CMK (cell line): ENCODE results near the gene MRM2.
A peak's percentile ranks its signal among the peaks of the same experiment; 100 is the strongest.

Experiments
- DNase-seq: peaks from one replicate; pipeline ENCODE4 v3.0.0-alpha.2; 2010; ENCODE audit warnings: low read depth

MRM2 gene

GRCh38 chr7:2247141-2247995, 5.4 kb upstream of the MRM2 start:
- no peak for DNase-seq

GRCh38 chr7:2245883-2246675, 4.1 kb upstream of the MRM2 start:
- DNase-seq: no peak

DNA sequence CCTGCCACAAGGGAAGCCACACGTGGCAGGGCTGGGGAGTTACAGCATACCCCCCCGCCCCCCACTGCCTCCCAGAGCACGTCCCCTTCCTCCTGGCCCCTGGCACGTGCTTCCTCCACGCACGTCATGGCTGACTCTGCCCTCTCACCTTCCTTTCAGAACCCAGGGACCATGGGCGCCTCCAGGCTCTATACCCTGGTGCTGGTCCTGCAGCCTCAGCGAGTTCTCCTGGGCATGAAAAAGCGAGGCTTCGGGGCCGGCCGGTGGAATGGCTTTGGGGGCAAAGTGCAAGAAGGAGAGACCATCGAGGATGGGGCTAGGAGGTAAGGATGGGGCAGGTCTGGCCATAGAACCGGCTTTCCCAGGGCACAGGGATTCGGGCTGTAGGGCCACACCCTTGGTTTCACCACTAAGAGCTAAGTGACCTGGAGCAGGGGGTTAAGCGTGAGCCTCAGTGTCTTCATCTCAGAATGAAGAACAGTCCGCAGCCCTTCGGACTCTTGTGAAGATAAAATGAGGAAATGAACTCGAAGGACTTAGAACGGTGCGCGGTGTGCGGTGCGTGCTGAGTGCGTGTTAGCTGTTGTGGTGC, 2.5 kb upstream of the MRM2 start:
- no peak for DNase-seq

DNA sequence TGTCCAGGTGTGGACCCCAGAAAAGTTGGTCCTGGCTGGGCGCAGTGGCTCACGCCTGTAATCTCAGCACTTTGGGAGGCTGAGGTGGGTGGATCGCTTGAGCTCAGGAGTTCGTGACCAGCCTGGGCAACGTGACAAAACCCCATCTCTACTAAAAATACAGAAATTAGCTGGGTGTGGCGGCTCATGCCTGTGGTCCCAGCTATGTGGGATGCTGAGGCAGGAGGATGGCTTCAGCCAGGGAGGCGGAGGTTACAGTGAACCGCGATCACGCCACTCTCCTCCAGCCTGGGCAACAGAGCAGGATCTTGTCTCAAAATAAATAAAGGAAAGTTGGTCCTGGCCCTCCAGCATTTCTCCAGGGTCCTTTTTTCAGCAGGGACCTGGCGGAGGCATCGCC, 1.5 kb upstream of the MRM2 start:
- DNase-seq: no peak

DNA sequence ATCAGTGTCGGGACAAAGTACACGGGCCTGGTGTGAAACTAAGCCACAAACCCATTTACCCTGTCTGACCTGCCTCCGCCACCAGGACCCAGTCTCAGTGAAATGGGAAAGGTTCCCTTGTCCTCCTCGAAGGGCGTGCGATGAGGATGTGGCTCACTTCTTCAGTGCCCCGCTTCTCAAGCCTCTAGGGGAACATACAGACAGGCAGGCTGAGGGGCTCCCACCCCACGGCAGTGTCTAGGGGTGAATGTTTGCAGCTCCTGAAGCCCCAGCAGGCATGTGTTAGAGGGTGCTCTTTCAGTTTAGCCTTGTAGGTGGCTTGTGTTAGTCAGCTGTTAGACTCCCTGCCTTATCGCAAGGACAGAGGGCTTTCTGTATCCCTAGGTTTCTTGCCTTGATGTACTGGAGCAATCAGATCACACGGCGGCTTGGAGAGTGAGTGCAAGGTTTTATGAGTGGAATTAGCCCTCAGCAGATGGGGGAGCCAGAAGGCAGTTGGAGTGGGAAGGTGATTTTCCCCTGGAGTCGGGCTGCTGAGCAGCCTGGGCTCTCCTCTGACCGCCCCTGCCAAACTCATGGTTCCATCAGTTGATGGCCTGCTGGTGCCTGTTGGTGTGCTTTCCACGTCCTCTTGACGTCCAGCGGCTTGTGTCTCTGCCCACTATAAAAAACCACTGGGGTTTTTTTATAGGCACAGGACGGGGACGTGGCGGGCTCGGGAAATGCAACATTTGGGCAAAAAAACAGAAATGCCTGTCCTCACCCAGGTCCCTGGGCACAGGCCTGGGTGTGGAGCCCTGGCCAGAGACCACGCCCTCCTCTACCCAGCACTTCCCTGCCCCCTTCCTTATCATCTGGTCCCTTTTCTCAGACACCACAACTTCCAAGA, 780 bp upstream of the MRM2 start:
- no peak for DNase-seq

DNA sequence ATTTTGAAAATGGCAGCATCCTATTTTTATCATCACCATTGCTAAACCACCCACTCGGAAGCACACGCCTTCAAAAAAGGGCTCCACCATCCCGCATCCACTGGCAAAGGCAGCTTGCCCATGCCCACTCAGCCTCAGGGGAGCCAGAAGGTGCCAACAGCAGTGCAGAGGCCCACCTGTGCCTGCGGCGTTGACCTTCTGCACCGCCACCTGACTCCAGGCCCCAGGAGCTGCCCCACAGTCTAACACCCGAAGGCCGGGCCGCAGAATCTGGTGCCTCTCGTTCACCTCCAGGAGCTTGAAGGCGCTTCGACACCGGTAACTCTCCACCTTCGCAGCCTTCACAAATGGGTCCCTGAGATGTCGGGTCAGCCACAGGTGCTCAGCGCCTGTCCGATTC, 2.8 kb downstream of the MRM2 start:
- no peak for DNase-seq

GRCh38 chr7:2237109-2237602, 4.8 kb downstream of the MRM2 start:
- DNase-seq: no peak

DNA sequence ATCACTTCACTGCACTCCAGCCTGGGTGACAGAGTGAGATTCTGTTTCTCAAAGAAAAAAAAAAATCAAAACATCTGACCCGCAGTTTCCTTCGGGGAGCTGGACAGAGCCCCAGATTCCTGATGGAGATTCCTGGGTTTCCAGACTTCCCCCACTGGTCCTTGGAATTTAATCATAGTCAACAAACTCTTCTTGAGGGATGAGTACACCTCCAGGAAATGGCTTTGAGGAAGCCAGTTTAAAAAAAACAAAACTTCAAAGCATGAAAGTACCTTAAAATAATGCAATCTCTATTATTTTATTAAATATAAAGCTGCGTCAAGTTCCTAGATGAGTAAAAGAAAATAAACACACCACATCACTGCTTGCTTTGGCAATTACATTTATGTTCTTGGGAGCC, 8.1 kb downstream of the MRM2 start:
- DNase-seq: no peak

DNA sequence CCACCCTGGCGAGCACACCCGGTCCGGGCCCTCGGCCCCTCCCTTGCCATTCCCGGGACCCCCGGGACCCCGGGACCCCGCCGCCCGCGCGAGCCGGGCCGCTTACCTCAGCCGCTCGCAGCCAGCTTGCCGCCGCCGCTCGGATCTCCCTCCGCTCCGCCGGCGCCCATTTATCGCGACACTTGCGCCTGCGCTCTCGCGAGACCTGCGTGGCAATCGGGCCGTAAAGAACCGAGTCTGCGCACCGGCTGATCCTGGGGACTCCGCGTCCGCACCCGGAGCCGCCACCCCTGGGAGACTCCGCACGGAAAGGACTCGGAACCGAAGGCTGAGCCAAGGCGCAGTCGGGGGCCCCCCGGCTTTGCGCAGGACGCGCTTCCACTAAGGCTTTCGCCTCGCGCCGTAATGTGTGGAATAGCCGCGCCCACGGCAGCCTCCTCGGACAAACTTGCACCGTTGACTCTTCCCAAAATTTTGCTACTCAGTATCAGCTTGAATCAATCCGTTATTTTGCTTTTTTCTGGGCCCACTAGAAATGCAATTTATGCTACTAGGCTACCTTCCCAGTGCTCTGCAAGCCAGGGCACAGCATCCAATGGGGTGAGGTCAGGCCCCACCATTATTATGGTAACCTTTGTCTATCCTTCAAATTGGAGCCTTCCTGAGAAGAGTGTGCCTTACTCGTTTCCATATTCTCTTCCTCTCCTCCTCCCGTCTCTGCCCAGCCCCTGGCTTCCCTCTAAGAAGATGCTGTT, 9.1 kb downstream of the MRM2 start, which contains the start of gene MAD1L1:
Gene MAD1L1 (minus strand): TSS at position 180 of the 755 bp plus-strand sequence. CDS start 2,812 bp downstream, outside the sequence.
- peak; percentile 61 for DNase-seq

DNA sequence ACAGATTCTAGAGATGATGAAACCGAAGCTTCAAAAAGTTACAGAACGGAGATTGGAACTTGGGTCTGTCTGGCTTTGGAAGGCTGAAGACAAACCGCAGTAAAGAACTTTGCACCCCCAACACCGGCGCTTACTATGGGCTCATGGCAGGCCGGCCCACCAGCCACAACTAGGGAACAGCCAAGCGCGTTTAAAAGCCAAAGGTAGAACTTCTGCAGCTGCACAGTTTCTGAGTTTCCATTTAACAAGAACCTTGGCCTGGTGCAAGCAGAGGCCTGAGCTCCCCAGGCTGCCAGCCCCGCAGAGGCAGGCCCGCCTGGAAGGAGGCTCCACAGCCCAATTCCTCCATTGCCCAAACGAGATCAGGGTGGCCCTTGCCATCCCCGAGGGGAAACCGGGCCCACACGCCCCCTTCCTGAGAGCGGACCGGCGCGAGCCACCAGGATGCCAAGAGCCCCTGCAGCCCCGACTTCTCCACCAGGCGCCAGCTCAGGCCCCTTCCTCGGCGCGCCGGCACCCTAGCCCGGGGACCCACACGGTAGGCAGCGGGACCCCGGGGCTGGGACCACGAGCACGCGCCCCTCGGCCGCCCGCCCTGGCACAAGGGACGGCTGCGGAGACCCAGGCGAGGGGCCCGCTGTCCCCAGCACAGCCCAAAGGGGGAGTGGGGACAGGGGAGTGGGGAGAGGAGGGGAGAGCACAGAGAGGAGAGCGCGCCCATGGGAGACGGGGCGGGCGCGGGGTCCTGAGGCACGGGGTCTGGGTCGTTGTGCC, 9.8 kb downstream of the MRM2 start:
- no peak for DNase-seq

GRCh38 chr7:2230882-2231281, 11.1 kb downstream of the MRM2 start:
- DNase-seq: no peak

- no peak for DNase-seq
Measured at GRCh38 chr7:2230226-2230625, 11.8 kb downstream of the MRM2 start.

DNA sequence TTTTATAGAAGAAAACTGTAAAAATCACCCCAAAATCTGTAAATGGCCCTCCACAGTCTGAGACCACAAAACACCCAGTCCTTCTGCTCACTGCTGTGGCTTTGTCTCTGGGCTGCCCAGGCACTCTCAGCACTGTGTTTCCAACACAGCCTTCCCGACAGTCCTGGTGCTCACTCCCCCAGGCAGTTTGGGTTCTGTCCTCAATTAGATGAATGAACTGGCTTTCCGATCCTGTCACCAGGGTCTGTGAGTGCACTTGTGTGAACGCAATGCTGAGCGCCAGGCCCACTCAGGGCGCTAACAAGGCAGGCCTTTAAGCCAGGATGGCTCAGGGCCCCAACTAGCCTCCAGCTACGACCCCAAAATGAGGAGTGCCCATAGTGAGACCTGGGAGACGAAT, 12.5 kb downstream of the MRM2 start:
- DNase-seq: no peak

DNA sequence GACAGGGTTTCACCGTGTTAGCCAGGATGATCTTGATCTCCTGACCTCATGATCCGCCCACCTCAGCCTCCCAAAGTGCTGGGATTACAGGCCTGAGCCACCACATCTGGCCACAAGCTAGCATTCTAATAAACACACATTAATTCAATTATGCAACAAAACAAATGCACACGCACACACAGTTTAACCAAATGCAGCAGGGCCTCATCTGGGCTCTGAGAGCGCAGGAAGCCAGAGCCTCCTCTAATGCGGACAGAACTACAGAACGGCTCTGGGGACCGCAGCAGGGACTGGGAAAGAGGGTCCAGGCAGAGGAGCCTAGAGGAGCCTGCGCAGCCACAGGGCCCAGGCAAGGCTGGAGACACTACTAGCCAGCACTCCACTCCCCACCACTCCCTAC, 13.1 kb downstream of the MRM2 start:
- DNase-seq: no peak

- no peak for DNase-seq
Measured at GRCh38 chr7:2227699-2228098, 14.3 kb downstream of the MRM2 start.

DNA sequence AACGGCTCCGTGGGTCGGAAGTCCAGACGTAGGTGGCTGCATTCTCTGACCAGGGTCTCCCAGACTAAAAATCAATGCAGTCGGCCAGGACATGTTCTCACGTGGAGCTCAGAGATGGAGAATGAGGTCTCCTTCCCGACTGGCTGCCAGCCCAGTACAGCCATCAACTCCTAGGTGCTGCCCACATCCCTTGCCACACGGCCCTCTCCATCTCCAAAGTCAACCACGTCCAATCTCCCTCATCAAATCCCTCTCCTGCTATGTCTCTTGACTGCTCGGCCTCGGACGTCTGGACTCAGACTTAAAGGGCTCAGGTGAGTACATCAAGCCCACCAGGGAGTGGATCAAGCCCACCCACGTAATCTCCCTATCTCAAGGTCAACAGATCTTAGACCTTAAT, 16.2 kb downstream of the MRM2 start:
- no peak for DNase-seq

DNA sequence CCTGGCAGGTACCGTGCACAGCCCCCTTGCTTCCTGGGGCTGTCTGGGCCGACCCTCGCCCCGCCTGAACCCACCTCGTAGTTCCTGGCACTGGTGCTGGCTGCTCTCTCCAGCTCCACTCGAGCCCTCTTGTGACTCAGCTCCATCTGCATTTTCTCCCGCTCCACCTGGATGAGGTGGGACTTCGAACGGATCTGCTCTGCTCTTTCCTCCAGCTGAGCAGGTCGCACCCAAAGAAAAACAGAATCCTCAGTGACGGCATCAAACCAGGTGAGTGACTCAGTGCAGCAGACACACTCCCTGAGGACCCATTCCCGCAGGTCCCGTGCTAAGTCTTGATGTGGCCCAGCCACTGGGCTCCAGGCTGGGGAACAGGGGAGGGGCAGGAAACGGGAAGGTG, 16.7 kb downstream of the MRM2 start:
- no peak for DNase-seq

DNA sequence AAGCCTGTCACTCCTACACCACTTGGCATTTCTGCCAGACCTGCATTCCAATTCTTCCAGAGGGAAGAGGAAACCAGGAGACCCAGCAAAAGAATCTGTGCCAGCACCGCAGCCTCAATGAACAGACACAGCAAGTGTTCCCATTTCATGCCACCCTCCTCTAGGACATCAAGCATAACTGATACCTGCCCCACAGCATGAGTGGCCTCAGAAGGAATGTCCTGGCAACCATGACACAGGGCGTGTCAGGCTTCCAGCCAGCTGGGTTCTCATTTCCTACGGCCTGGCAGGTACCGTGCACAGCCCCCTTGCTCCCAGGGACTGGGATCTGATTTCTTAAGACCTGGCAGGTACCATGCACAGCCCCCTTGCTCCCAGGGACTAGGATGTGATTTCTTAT, 17.1 kb downstream of the MRM2 start:
- no peak for DNase-seq

- no peak for DNase-seq
Measured at GRCh38 chr7:2224491-2224928, 17.5 kb downstream of the MRM2 start.

DNA sequence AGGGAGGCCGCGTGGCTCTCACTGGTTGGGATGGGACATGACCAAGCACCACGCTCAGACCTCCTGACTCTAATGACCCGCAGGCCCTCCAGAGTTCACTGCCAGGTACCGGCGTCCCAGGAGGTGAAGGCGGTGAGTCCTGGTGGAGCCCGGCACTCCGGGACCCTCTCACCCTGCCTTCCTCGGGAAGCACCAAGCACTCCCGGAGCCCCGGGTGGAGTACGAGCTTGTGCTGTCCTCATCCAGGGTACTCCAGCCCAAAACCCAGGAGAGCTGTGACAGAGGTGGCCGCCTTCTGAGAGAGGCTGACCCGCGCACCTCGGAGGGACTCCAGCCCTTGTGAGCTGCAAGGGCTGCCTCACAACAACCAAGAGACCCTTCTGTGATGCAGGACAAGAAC, 18.7 kb downstream of the MRM2 start:
- no peak for DNase-seq
